ENCODE measurements around the gene RHBDD1.

DNA sequence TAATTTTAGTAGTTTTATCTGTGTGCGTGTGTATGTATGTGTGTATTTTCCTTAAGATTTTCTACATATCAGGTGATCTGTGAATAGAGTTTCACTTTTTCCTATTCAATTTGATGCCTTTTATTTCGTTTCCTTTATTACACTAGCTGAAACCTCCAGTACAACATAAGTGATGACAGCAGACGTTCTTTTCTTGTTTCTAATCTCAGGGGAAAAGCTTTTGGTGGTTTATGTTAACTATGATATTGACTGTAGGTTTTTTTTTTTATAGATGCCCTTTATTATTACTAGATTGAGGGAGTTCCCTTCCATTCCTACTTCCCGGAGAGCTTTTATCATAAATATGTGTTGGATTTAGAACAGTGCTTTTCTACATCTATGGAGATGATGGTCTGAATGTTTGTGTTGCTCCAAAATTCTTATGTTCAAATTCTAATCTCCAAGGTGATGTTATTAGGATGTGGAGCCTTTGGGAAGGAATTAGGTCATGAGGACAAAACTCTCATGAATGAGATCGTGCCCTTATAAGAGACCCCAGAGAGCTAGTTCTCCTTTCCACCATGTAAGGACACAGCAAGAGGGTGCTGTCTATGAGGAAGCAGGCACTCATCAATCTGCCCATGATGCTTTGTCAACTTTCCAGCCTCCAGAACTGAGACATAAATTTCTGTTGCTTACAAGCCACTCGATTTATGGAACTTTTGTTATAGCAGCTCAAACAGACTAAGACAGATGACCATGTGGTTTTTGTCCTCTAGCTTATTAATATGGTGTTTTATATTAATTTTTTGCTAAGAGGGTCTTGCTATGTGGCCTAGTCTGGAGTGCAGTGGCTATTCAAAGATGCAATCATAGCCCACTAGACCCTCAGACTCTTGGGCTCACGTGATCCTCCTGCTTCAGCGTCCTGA lies 5.9 kb upstream of the RHBDD1 start:
- TF ChIP-seq, protein P1, sequence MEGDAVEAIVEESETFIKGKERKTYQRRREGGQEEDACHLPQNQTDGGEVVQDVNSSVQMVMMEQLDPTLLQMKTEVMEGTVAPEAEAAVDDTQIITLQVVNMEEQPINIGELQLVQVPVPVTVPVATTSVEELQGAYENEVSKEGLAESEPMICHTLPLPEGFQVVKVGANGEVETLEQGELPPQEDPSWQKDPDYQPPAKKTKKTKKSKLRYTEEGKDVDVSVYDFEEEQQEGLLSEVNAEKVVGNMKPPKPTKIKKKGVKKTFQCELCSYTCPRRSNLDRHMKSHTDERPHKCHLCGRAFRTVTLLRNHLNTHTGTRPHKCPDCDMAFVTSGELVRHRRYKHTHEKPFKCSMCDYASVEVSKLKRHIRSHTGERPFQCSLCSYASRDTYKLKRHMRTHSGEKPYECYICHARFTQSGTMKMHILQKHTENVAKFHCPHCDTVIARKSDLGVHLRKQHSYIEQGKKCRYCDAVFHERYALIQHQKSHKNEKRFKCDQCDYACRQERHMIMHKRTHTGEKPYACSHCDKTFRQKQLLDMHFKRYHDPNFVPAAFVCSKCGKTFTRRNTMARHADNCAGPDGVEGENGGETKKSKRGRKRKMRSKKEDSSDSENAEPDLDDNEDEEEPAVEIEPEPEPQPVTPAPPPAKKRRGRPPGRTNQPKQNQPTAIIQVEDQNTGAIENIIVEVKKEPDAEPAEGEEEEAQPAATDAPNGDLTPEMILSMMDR (IDR thresholded peaks at IDR 0.05; ENCODE audit: low read length), result no peak
- no peak for TF ChIP-seq EZH2 (IDR thresholded peaks at IDR 0.05; ENCODE audit: borderline replicate concordance, low read length)
